Loucy (cell line): ENCODE measurements around the gene PEX5L.

Source experiments
- H2AFZ ChIP-seq: fragments of 200-600 bp; sonication (generic); 2 replicates; pipeline ENCODE4 v1.6.0; 2016; ENCODE audit warnings: antibody characterized with exemption, mild to moderate bottlenecking, low read length, moderate library complexity
- H3F3A ChIP-seq: fragments of 200-600 bp; 2 replicates; pipeline ENCODE4 v1.6.0; 2016; ENCODE audit warnings: antibody characterized with exemption, low read depth, mild to moderate bottlenecking
- H3K27me3 ChIP-seq: fragments of 200-600 bp; sonication (generic); 2 replicates; pipeline ENCODE4 v1.6.1; 2014; ENCODE audit warnings: low read length, mild to moderate bottlenecking; ENCODE audit not compliant: insufficient read depth, poor library complexity, severe bottlenecking
- H3K36me3 ChIP-seq: fragments of 200-600 bp; sonication (generic); 2 replicates; pipeline ENCODE4 v1.6.1; 2016; ENCODE audit warnings: low read length; ENCODE audit not compliant: insufficient read depth
- H3K4me1 ChIP-seq: fragments of 200-600 bp; sonication (generic); 2 replicates; pipeline ENCODE4 v1.5.1; 2014; ENCODE audit warnings: low read length, mild to moderate bottlenecking; ENCODE audit not compliant: insufficient read depth, poor library complexity, severe bottlenecking
- H3K4me2 ChIP-seq: fragments of 200-600 bp; sonication (generic); 2 replicates; pipeline ENCODE4 v1.6.0; 2014; ENCODE audit warnings: antibody characterized with exemption, low read length, low read depth, mild to moderate bottlenecking; ENCODE audit not compliant: poor library complexity, severe bottlenecking
- H3K4me3 ChIP-seq: fragments of 200-600 bp; sonication (generic); 2 replicates; pipeline ENCODE4 v1.5.1; 2014; ENCODE audit warnings: low read length, mild to moderate bottlenecking, mixed read lengths; ENCODE audit not compliant: poor library complexity, severe bottlenecking
- H3K79me2 ChIP-seq: fragments of 200-600 bp; sonication (generic); 2 replicates; pipeline ENCODE4 v1.6.1; 2014; ENCODE audit warnings: low read length; ENCODE audit not compliant: insufficient read depth
- H3K9ac ChIP-seq: fragments of 200-600 bp; sonication (generic); 2 replicates; pipeline ENCODE4 v1.6.0; 2014; ENCODE audit warnings: mild to moderate bottlenecking, low read depth, low read length, moderate library complexity; ENCODE audit not compliant: poor library complexity, severe bottlenecking
- H3K9me2 ChIP-seq: fragments of 200-600 bp; sonication (generic); replicated peaks from 2 replicates; pipeline ENCODE4 v1.6.1; 2016; ENCODE audit warnings: low read depth, low read length, mixed read lengths
- H3K9me3 ChIP-seq: fragments of 200-600 bp; sonication (generic); 2 replicates; pipeline ENCODE4 v1.6.1; 2014; ENCODE audit warnings: mild to moderate bottlenecking, antibody characterized with exemption, low read length, low read depth; ENCODE audit not compliant: insufficient read depth
- H4K20me1 ChIP-seq: fragments of 200-600 bp; sonication (generic); 2 replicates; pipeline ENCODE4 v1.6.0; 2014; ENCODE audit warnings: antibody characterized with exemption, low read length, mild to moderate bottlenecking; ENCODE audit not compliant: insufficient read depth, poor library complexity, severe bottlenecking
- CTCF ChIP-seq: fragments of 200-600 bp; sonication (generic); conservative IDR thresholded peaks from 2 replicates; pipeline ENCODE4 v1.5.1; 2014; ENCODE audit warnings: mild to moderate bottlenecking, antibody characterized with exemption, low read length
- EZH2phosphoT487 ChIP-seq: fragments of 200-600 bp; IDR thresholded peaks from 2 replicates; pipeline ENCODE4 v1.6.1; 2018; ENCODE audit warnings: antibody characterized with exemption, mild to moderate bottlenecking, moderate library complexity, borderline replicate concordance

The PEX5L gene

GRCh38 chr3:179956416-179956830 lies 80.3 kb downstream of the PEX5L start:
- Histone ChIP-seq H3K4me2 (peak overlapping the region; percentile 81), H3K4me1 (peaks cover 83% of the 10 kb centered on the region), H4K20me1 (no peaks in the 10 kb centered on the region), H2AFZ (no peak overlapping the region), H3K9me3 (no peaks in the 10 kb centered on the region), H3K9ac (peak overlapping the region; percentile 70), H3K79me2 (peaks cover 15% of the 10 kb centered on the region; the same call in 1 of the 2 replicates), H3K9me2 (no peaks in the 10 kb centered on the region), H3K27me3 (no peaks in the 10 kb centered on the region), H3K4me3 (peak overlapping the region; percentile 67), H3F3A (peaks cover 17% of the 10 kb centered on the region), H3K36me3 (no peaks in the 10 kb centered on the region)
- no peak for TF ChIP-seq CTCF
- no peak for TF ChIP-seq EZH2phosphoT487

- peak overlapping the region; percentile 70 for H3K9ac ChIP-seq
- peak overlapping the region; percentile 81 for H3K4me2 ChIP-seq
Measured at GRCh38 chr3:179955809-179956208, 80.9 kb downstream of the PEX5L start.

GRCh38 chr3:179955286-179955685 lies 81.5 kb downstream of the PEX5L start:
- H3K9me3 ChIP-seq, result no peaks in the 10 kb centered on the region
- H3K4me1 ChIP-seq, result peaks cover 81% of the 10 kb centered on the region
- H3K9me2 ChIP-seq, result no peaks in the 10 kb centered on the region
- peak overlapping the region; percentile 81 for H3K4me2 ChIP-seq
- H3K36me3 ChIP-seq, result no peaks in the 10 kb centered on the region
- peaks cover 17% of the 10 kb centered on the region for H3F3A ChIP-seq
- peak overlapping the region; percentile 67 for H3K4me3 ChIP-seq
- no peaks in the 10 kb centered on the region for H4K20me1 ChIP-seq
- no peaks in the 10 kb centered on the region for H3K27me3 ChIP-seq
- H3K9ac ChIP-seq, result peak overlapping the region; percentile 70
- peaks cover 10% of the 10 kb centered on the region; the same call in 1 of the 2 replicates for H3K79me2 ChIP-seq
- TF ChIP-seq CTCF, result no peak
- no peak for TF ChIP-seq EZH2phosphoT487
- no peak overlapping the region for H2AFZ ChIP-seq

More at GRCh38 chr3:179955809-179956208, 80.9 kb downstream of the PEX5L start:
- no peaks in the 10 kb centered on the region for H3K9me3 ChIP-seq
- H4K20me1 ChIP-seq, result no peaks in the 10 kb centered on the region
- H3K79me2 ChIP-seq, result peaks cover 15% of the 10 kb centered on the region; the same call in 1 of the 2 replicates
- H3K4me3 ChIP-seq, result peak overlapping the region; percentile 67
- no peaks in the 10 kb centered on the region for H3K27me3 ChIP-seq
- H3K9me2 ChIP-seq, result no peaks in the 10 kb centered on the region
- H3K36me3 ChIP-seq, result no peaks in the 10 kb centered on the region
- peaks cover 82% of the 10 kb centered on the region for H3K4me1 ChIP-seq
- no peak for TF ChIP-seq EZH2phosphoT487
- TF ChIP-seq CTCF, result no peak
- H2AFZ ChIP-seq, result no peak overlapping the region
- H3F3A ChIP-seq, result peaks cover 17% of the 10 kb centered on the region
